HuH-7.5 (cell line): Measurements from ENCODE around the gene PXDC1.
"Not testable (repeated sequence)": the region's sequence is repeated elsewhere in the genome, so short reads cannot be mapped to it uniquely, and the experiment has no call there.

Experiments used
- DNase-seq: peaks from one replicate; pipeline ENCODE4 v3.0.0; 2011; ENCODE audit warnings: low spot score

Gene PXDC1

DNA sequence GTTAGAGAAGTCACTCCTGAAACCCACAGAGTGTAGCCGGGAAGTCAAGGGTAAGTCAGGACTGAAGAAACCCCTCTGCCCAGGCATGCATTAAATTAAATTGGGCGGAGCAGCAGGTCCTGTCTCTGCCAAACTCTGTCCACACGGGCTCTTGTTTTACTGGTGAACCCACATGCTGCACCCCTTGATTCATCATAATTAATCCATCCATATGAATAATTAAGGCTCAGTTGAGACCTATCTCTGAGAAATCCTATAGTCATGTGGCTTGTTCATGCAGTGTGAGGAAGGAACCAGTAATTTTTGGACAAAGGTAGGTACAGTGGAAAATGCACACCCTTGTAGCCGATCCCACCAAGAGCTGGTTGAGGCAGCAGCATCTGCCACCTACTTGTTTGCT lies 43.0 kb downstream of the PXDC1 start:
- DNase-seq, result no peak

DNA sequence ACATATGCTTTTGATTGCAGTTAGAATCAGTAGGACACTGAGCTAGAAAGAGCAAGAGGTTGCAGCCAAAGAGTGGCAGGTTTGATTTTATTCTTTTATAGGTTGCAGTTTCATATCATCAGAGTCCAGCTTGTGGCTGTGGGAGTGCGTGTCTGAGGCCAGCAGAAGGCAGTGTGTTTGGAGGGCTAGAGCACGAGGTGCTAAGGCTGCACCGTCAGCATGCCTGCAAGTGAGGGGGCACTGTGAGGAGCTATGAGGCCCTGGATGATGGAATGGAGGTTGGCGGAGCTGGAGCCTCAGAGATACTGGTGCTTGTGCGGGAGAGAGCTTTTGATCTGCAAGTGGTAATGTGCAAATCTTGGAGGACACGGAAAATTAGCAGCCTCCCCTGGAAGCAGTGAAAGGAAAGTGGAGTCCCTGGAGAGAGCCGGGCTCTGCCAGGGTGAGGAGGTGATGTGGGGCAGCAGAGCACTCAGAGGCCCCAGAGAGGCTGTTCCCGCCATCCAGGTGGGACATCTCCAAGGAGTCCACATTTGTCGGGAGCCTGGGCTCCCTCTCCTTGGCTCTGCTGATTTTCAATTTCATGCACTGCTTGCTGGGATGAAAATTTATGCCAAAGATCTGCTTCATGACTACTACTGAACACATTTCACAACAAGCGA lies 43.6 kb downstream of the PXDC1 start:
- DNase-seq, result no peak

DNA sequence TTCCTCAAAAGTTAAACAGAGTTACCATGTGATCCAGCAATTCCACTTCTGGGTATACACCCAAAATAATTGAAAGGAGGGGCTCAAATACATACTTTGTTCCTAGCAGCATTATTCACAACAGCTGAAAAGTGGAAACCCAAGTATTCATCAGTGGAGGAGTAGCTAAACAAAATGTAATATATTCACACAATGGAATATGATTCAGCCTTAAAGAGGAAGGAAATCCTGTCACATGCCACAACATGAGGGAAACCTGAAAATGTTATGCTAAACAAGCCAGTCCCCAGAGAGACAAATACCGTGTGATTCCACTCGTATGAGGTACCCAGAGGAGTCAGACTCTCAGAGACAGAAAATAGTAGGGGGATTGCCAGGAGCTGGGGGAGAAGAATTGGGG lies 44.5 kb downstream of the PXDC1 start:
- no peak for DNase-seq

DNA sequence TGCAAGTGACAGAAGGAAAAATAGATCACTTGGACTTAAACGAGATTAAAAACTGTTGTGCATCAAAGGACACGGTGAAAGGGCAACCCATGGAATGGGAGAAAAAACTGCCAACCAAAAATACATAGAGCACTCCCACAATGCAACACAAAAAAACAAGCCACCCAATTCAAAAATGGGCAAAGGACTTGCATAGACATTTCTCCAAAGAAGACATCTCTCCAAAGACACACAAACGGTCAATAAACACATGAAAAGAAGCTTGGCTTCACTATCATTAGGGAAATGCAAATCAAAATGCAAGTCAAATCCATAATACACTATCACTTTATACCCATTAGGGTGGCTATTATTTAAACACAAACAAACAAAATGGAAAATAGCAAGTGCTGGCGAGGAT lies 45.0 kb downstream of the PXDC1 start:
- DNase-seq, result no peak

DNA sequence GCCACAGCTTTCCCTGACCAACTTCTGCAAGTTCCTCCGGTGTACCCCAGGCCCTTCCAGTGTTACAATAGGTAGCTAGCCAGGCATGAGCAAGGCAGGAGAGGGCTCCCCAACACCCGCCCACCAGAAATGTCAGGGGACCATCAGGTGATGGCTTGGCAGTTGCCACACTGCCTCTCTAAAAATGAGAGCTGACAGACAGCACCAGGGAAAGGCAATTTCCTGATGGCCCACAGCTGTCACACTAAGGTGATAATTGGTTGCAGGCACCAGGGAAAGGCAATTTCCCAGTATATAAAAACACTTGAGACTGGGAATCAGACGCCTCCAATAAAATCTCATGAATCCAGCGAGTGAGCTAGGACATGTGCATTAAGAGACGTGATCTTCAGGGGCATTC lies 49.9 kb downstream of the PXDC1 start:
- DNase-seq, result no peak

DNA sequence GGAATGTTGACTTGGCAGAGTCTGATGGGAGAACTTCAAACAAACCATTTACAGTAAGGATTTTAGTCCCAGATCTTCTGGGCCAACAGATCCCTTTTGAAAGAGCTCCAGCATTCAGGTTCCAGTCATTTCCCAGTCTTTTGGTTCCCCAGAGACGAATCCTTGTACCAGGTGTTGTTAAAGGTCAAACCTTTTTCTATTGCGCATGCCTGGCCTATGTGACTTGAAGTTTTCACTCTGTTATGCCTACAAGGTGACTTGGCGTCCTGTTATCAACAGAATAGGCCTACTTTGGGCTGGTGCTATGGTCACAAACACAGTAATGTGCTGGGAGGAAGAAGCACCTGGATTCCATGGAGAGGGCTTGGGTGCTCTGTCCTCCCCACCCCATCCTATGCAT lies 52.3 kb downstream of the PXDC1 start:
- no peak for DNase-seq

DNA sequence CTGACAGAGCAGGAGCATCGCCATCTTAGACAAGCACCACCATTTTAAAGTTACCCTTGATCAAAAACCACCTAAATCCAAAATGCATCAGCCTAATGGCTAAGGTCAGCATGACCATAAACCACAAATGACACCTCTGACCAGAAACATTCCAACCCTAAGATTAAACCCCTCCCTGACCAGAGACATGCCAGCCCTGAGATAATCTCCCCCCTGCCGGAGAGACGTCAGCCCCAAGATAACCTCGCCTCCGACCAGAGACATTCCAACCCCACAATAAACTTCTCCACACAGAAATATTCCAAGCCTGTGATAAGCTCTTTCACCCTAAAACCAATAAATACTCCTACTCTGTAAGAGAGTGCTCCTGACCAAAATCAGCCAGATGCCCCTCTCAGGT lies 53.5 kb downstream of the PXDC1 start:
- DNase-seq, result no peak

DNA sequence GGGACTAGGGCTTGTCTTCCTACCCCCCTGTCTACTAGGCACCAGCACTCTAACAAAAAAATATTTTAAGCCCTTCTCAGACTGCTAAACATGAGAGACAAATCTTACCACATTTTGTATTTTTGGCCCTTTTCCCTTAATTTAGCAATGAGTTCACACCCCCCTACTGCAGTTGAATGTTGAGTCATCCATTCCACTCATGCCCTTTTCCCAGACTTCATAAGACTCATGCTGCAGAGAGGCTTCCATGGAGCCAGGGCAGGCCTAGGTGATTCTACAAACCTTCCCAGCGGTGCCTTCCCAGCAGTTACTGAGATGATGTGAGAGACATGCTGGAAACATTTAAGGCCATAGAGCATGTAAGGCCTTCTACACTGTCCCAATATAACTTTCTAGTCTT lies 53.9 kb downstream of the PXDC1 start:
- DNase-seq, result no peak

DNA sequence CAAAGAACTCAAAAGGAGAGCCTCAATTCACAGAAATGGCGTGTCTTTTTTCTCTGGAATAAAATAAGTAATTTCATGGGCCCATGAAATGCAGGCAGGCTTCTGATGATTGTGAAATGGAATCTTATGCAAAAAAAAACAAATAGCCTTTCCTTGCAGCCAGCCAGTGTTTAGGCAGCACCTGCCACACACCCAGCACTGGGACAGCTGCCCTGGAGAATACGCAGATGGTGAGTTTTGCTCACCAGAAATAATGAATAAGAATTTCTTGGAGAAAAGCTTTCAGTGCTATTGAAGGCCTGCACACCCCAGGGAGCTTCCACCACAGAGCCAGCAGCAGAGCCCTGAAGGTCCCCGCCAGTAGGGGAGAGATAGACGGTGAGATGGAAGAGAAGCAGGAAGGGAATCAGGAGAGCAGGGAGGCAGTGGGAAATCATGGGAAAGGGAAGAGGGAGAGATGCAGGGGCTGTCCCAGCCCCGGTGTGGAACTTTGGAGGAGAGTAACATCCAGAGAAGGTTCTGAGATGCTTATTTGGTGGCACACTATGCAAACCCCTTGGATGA lies 54.9 kb downstream of the PXDC1 start:
- no peak for DNase-seq

DNA sequence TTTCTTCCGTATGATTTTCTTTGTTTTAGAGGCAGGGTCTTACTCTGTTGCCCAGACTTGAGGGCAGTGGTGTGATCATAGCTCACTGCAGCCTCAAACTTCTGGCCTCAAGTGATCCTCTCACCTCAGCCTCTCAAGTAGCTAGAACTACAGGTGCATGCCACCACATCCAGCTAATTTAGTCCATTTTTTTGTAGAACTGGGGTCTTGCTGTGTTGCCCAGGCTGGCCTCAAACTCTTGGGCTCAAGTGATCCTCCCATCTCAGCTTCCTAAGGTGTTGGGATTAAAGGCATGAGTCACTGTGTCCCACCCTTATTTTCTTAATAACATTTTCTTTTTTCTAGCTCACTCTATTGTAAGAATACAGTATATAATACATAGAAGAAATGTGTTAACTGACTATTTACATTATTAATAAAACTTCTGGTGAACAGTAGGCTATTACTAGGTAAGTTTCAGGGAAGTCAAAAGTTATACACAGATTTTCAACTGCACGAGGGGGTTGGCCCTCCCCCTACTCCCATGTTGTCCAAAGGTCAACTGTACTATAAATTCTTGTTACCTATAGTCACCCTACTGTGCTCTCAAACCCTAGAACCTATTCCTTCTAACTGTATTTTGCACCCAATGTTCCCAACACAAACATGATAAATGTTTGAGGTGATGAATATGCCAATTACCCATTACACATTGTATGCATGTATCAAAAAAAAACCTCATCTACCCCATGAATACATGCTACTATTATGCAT lies 56.3 kb downstream of the PXDC1 start:
- no peak for DNase-seq

DNA sequence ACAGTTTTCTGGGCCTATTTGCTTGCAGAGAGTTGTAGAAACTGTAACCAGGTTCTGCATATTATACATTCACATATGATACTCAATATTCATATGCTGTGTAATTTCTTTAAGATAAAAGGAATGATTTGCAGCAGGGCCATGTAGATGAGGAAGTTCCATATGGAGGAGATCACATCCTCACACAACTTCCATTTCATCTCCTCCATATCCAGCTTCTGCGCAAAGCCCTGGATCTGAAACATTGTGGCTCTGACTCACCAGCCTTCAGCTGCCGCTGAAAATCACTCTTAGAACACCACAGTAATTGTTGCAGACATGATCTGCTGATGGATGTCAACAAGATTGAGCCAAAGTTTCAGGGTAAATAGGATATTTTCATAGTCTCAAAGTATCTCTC lies 57.7 kb downstream of the PXDC1 start:
- no peak for DNase-seq

DNA sequence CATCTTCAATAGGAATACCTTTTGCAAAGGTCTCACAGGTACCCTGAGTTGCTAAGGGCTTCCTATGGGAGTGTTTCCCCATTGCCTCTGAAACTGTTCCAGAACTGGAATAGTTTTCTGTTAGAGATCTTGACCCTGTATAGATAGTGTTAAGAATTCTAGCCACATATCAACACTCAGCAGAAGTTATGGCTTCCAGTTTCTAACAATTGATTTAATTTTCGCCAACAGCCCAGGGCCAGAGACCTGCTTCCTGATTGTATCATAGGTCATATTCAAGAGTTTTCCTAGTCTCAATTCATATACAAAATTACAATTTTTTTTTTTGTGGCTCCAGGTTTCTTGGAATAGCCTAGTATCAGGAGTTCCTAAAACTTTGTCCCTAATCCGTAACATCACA lies 61.0 kb downstream of the PXDC1 start:
- no peak for DNase-seq

DNA sequence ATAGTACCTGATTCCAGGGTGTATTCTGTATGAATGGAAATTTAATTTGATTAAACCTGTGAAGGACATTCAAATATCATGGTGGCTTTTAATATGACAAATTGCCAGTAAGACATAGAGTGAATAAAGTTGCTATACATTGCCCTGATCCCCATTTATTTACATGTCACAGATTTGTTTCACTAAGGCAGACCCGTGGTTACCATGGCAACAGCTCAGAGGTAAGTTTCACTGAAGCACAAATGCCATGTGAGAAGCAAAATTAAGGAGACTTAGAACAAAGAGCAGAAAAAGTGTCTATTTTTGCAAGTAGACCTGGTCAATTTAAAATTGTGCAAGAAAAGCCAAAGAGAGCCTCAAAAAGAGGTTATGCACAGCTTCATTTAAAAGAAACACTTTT lies 63.7 kb downstream of the PXDC1 start:
- no peak for DNase-seq

DNA sequence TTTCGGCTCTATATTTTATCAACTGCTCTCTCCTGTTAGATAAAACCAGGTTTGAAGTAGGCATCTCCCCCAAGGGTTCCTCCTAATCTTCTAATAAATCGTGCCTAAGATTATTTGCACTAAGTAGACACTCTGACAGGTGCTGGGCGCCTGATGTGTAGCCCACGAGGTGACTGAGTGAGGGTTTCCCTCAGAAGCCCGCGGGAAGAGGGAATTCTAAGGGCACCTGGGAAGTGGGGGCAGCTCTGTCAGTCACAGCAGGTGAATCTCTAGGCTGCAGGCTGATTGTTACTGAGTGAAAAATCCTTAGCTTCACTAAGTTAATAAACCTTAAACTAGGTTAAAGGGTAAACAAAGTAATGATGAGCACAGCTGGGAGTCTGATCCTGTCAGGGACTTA lies 68.2 kb downstream of the PXDC1 start:
- no peak for DNase-seq

DNA sequence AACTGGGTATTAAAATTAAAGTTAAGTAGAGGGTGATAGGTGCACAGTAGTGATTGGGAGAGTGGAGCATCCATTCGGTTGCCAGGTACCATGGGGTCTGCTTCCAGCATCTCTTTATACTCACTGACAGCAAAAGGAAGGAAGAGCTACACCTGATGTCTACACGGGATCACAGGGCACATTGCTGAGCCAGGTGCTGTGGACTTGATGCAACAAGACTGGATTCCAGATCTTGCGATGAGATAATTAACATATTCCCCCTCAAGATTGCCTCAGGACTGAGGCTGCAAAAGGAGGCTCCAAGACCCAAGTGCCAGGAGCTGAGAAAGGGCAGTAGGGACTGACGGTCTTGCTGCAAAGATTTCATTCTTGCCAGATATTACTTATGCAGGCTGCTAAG lies 72.6 kb downstream of the PXDC1 start:
- DNase-seq, result no peak

DNA sequence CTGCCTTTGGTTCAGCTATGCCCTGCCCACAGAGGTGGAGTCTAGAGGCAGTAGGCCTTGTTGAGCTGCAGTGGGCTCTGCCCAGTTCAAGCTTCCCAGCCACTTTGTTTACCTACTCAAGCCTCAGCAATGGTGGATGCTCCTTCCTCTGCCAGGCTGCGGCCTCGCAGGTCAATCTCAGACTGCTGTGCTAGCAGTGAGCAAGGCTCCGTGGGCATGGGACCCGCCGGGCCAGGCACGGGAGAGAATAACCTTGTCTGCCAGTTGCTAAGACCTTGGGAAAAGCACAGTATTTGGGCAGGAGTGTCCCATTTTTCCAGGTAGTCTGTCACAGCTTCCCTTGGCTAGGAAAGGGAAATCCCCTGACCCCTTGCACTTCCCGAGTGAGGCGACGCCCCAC lies 73.8 kb downstream of the PXDC1 start:
- not testable (repeated sequence) for DNase-seq

DNA sequence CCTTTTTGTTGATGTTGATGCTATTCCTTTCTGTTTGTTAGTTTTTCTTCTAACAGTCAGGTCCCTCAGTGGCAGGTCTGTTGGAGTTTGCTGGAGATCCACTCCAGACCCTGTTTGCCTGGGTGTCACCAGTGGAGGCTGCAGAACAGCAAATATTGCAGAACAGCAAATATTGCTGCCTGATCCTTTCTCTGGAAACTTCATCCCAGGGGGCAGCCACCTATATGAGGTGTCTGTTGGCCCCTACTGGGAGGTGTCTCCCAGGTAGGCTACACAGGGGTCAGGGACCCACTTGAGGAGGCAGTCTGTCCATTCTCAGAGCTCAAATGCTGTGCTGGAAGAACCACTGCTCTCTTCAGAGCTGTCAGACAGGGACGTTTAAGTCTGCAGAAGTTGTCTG lies 74.2 kb downstream of the PXDC1 start:
- DNase-seq, result not testable (repeated sequence)
